Common myeloid progenitor, CD34-positive (primary cell): ENCODE results near the gene CDH4.

Experiments used
- CTCF ChIA-PET: fragments of 350-600 bp; sonication (Branson Sonifier 250); formaldehyde crosslinking; loops from one replicate; lab custom pipeline; 2021; ENCODE audit warnings: antibody characterized with exemption; lab: Charles Lee
- POLR2A ChIA-PET: fragments of 350-600 bp; sonication (Branson Sonifier 250); formaldehyde crosslinking; loops from one replicate; lab custom pipeline; 2021; ENCODE audit warnings: antibody characterized with exemption; lab: Charles Lee
- DNase-seq, 3 donors: peaks; one replicate each; pipeline versions ENCODE4 v3.0.0 to v3.0.0-alpha.2; 2013
- H3K27ac ChIP-seq, 2 experiments: 1 replicate in 1 of 2; 2 replicates in 1 of 2; pipeline ENCODE4 v1.7.0; 2013; ENCODE audit warnings: inconsistent platforms in 2 of 2, low read length in 2 of 2, mild to moderate bottlenecking in 2 of 2, low read depth in 1 of 2, moderate library complexity in 1 of 2; ENCODE audit not compliant: severe bottlenecking in 2 of 2, insufficient read depth in 1 of 2, poor library complexity in 1 of 2
- H3K27me3 ChIP-seq, 5 experiments: replicated peaks in 2 of 5; 1 replicate in 3 of 5; 2 replicates in 2 of 5; pipeline versions ENCODE4 v1.6.1 to v1.7.0; 2013; ENCODE audit warnings: low read length in 4 of 5, mild to moderate bottlenecking in 2 of 5, moderate library complexity in 2 of 5, inconsistent platforms in 1 of 5; ENCODE audit not compliant: insufficient read depth in 5 of 5, control insufficient read depth in 4 of 5
- H3K36me3 ChIP-seq, 4 experiments: 1 replicate in 2 of 4; 2 replicates in 2 of 4; pipeline versions ENCODE4 v1.6.1 to v1.7.0; 2013; ENCODE audit warnings: low read length in 3 of 4, control low read depth in 1 of 4, mild to moderate bottlenecking in 1 of 4; ENCODE audit not compliant: control insufficient read depth in 4 of 4, insufficient read depth in 4 of 4
- H3K4me1 ChIP-seq, 4 experiments: 1 replicate in 3 of 4; 2 replicates in 1 of 4; pipeline versions ENCODE4 v1.6.1 to v1.7.1; 2013; ENCODE audit warnings: low read length in 3 of 4, mild to moderate bottlenecking in 3 of 4, control low read depth in 1 of 4, inconsistent platforms in 1 of 4, moderate library complexity in 1 of 4; ENCODE audit not compliant: control insufficient read depth in 4 of 4, insufficient read depth in 4 of 4; ENCODE audit errors: control extremely low read depth in 1 of 4
- H3K4me3 ChIP-seq, 7 experiments: 1 replicate in 4 of 7; 2 replicates in 3 of 7; pipeline versions ENCODE4 v1.5.1 to v1.7.0; 2013; ENCODE audit warnings: mild to moderate bottlenecking in 7 of 7, low read length in 6 of 7, moderate library complexity in 6 of 7, inconsistent platforms in 2 of 7, low read depth in 2 of 7, control low read depth in 1 of 7; ENCODE audit not compliant: insufficient read depth in 4 of 7, control insufficient read depth in 1 of 7; ENCODE audit errors: extremely low read depth in 1 of 7
- H3K9me3 ChIP-seq, 5 experiments: 1 replicate in 4 of 5; 2 replicates in 1 of 5; pipeline versions ENCODE4 v1.6.1 to v1.7.1; 2013; ENCODE audit warnings: low read length in 4 of 5, mild to moderate bottlenecking in 2 of 5, inconsistent platforms in 1 of 5, low read depth in 1 of 5, moderate library complexity in 1 of 5; ENCODE audit not compliant: control insufficient read depth in 4 of 5, insufficient read depth in 2 of 5; ENCODE audit errors: control extremely low read depth in 1 of 5
- WGBS: methylation state at CpG from one replicate; pipeline ENCODE4 v1.1.5; 2013; ENCODE audit not compliant: insufficient coverage; 5-methylcytosine and 5-hydroxymethylcytosine counted together

CDH4 gene

GRCh38 chr20:61517419-61517818 is 265.4 kb downstream of the CDH4 start:
- H3K27me3 ChIP-seq, result peaks cover 0 to 6% (median 0%) of the 10 kb centered on the region in 5 experiments
- peaks cover 0 to 12% (median 0%) of the 10 kb centered on the region in 5 experiments for H3K9me3 ChIP-seq
- no peak overlapping the region for H3K27ac ChIP-seq
- H3K4me3 ChIP-seq, result no peak overlapping the region
- DNase-seq, result no peak
- H3K36me3 ChIP-seq, result no peaks in the 10 kb centered on the region
- WGBS, result 97% methylated on average over 7 of the region's 9 CpGs
- H3K4me1 ChIP-seq, result no peaks in the 10 kb centered on the region
- ChIA-PET CTCF (no interaction called here), POLR2A (no interaction called here)

- peaks cover 0 to 6% (median 0%) of the 10 kb centered on the region in 5 experiments for H3K27me3 ChIP-seq
- WGBS, result 96% methylated on average over 5 of the region's 5 CpGs
- H3K9me3 ChIP-seq, result peaks cover 0 to 16% (median 0%) of the 10 kb centered on the region in 5 experiments
- DNase-seq, result no peak
- no peak overlapping the region for H3K27ac ChIP-seq
- no peaks in the 10 kb centered on the region for H3K4me1 ChIP-seq
- POLR2A ChIA-PET, result no interaction called here
- CTCF ChIA-PET, result no interaction called here
- no peaks in the 10 kb centered on the region for H3K36me3 ChIP-seq
- no peak overlapping the region for H3K4me3 ChIP-seq
Measured at GRCh38 chr20:61518424-61518951, 266.4 kb downstream of the CDH4 start.

GRCh38 chr20:61519488-61519887 is 267.4 kb downstream of the CDH4 start:
- Histone ChIP-seq H3K27ac (no peak overlapping the region), H3K27me3 (peaks cover 0 to 6% (median 0%) of the 10 kb centered on the region in 5 experiments), H3K36me3 (no peaks in the 10 kb centered on the region), H3K9me3 (peaks cover 0 to 16% (median 0%) of the 10 kb centered on the region in 5 experiments), H3K4me1 (no peaks in the 10 kb centered on the region), H3K4me3 (no peak overlapping the region)
- ChIA-PET POLR2A (no interaction called here), CTCF (no interaction called here)
- 96% methylated on average over 17 of the region's 17 CpGs for WGBS
- no peak for DNase-seq

GRCh38 chr20:61520076-61520892 is 268.2 kb downstream of the CDH4 start:
- Histone ChIP-seq H3K4me3 (no peak overlapping the region), H3K9me3 (peaks cover 0 to 16% (median 0%) of the 10 kb centered on the region in 5 experiments)

GRCh38 chr20:61520893-61521460 is 268.9 kb downstream of the CDH4 start:
- ChIA-PET CTCF (no interaction called here), POLR2A (no interaction called here)
- H3K36me3 ChIP-seq, result no peaks in the 10 kb centered on the region
- 87% methylated on average over 6 of the region's 14 CpGs for WGBS
- DNase-seq, result no peak
- peaks cover 0 to 11% (median 0%) of the 10 kb centered on the region in 5 experiments for H3K27me3 ChIP-seq
- H3K9me3 ChIP-seq, result peaks cover 0 to 20% (median 0%) of the 10 kb centered on the region in 5 experiments
- peaks cover 0 to 7% (median 0%) of the 10 kb centered on the region in 4 experiments for H3K4me1 ChIP-seq
- no peak overlapping the region for H3K27ac ChIP-seq
- H3K4me3 ChIP-seq, result no peak overlapping the region

More at GRCh38 chr20:61520076-61520892, 268.2 kb downstream of the CDH4 start:
- Histone ChIP-seq H3K27me3 (peaks cover 0 to 8% (median 0%) of the 10 kb centered on the region in 5 experiments), H3K4me1 (peaks cover 0 to 3% (median 0%) of the 10 kb centered on the region in 4 experiments), H3K36me3 (no peaks in the 10 kb centered on the region), H3K27ac (no peak overlapping the region)
- CTCF ChIA-PET, result no interaction called here
- no peak for DNase-seq
- POLR2A ChIA-PET, result no interaction called here
- WGBS, result 87% methylated on average over 13 of the region's 14 CpGs

GRCh38 chr20:61521687-61522420 is 269.8 kb downstream of the CDH4 start:
- H3K4me1 ChIP-seq, result peaks cover 0 to 10% (median 0%) of the 10 kb centered on the region in 4 experiments
- WGBS, result 76% methylated on average over 22 of the region's 25 CpGs
- peaks cover 0 to 6% (median 0%) of the 10 kb centered on the region in 5 experiments for H3K27me3 ChIP-seq
- DNase-seq, result peak in 1 of 3 donors; percentile 26
- no peak overlapping the region for H3K27ac ChIP-seq
- no peak overlapping the region for H3K4me3 ChIP-seq
- no peaks in the 10 kb centered on the region for H3K36me3 ChIP-seq
- ChIA-PET POLR2A (no interaction called here), CTCF (no interaction called here)
- H3K9me3 ChIP-seq, result peaks cover 0 to 22% (median 0%) of the 10 kb centered on the region in 5 experiments
